OCI-LY1 (cell line): ENCODE measurements around the gene TBX15.

Source experiments
- H2AFZ ChIP-seq: fragments of 200-600 bp; sonication (generic), shearing (Covaris generic); 2 replicates; pipeline ENCODE4 v1.6.0; 2014; ENCODE audit warnings: antibody characterized with exemption, mild to moderate bottlenecking, low read length
- H3F3A ChIP-seq: fragments of 200-600 bp; sonication (generic), shearing (Covaris generic); 2 replicates; pipeline ENCODE4 v1.6.0; 2014; ENCODE audit warnings: mild to moderate bottlenecking, antibody characterized with exemption, low read length, moderate library complexity; ENCODE audit not compliant: insufficient read depth
- H3K27ac ChIP-seq: fragments of 200-600 bp; sonication (generic); 2 replicates; pipeline ENCODE4 v1.5.1; 2014; ENCODE audit warnings: low read length, mixed run types, mild to moderate bottlenecking, low read depth; ENCODE audit not compliant: poor library complexity, severe bottlenecking
- H3K27me3 ChIP-seq: fragments of 200-600 bp; sonication (generic); 2 replicates; pipeline ENCODE4 v1.6.0; 2014; ENCODE audit warnings: antibody characterized with exemption, mild to moderate bottlenecking, low read length, moderate library complexity; ENCODE audit not compliant: insufficient read depth
- H3K36me3 ChIP-seq: fragments of 200-600 bp; sonication (generic); 2 replicates; pipeline ENCODE4 v1.6.1; 2014; ENCODE audit warnings: mild to moderate bottlenecking, antibody characterized with exemption, low read length, moderate library complexity, mixed read lengths; ENCODE audit not compliant: insufficient read depth
- H3K4me1 ChIP-seq: fragments of 200-600 bp; sonication (generic); 2 replicates; pipeline ENCODE4 v1.5.1; 2014; ENCODE audit warnings: mild to moderate bottlenecking, low read length, moderate library complexity; ENCODE audit not compliant: insufficient read depth, severe bottlenecking
- H3K4me2 ChIP-seq: fragments of 200-600 bp; sonication (generic), shearing (Covaris generic); 2 replicates; pipeline ENCODE4 v1.6.1; 2014; ENCODE audit warnings: low read length
- H3K4me3 ChIP-seq: fragments of 200-600 bp; sonication (generic); 2 replicates; pipeline ENCODE4 v1.5.1; 2014; ENCODE audit warnings: low read length, low read depth, mild to moderate bottlenecking, mixed read lengths; ENCODE audit not compliant: poor library complexity, severe bottlenecking
- H3K79me2 ChIP-seq: fragments of 200-600 bp; shearing (Covaris generic); 2 replicates; pipeline ENCODE4 v1.6.1; 2016; ENCODE audit warnings: mixed run types, low read length, mixed read lengths; ENCODE audit not compliant: insufficient read depth
- H3K9ac ChIP-seq: fragments of 200-600 bp; sonication (generic), shearing (Covaris generic); 2 replicates; pipeline ENCODE4 v1.6.1; 2014; ENCODE audit warnings: mild to moderate bottlenecking, low read length, mixed read lengths
- H3K9me2 ChIP-seq: fragments of 200-600 bp; sonication (generic), shearing (Covaris generic); 2 replicates; pipeline ENCODE4 v1.6.1; 2014; ENCODE audit warnings: low read depth, mild to moderate bottlenecking, low read length, mixed read lengths
- H3K9me3 ChIP-seq: fragments of 200-600 bp; shearing (Covaris generic); 2 replicates; pipeline ENCODE4 v1.6.1; 2014; ENCODE audit warnings: low read length, mixed read lengths
- H4K20me1 ChIP-seq: fragments of 200-600 bp; sonication (generic), shearing (Covaris generic); 2 replicates; pipeline ENCODE4 v1.6.0; 2016; ENCODE audit warnings: mild to moderate bottlenecking, low read length; ENCODE audit not compliant: insufficient read depth
- CTCF ChIP-seq: fragments of 200-600 bp; sonication (generic), shearing (Covaris generic); IDR thresholded peaks from 2 replicates; pipeline ENCODE4 v1.5.1; 2017; ENCODE audit warnings: mild to moderate bottlenecking, antibody characterized with exemption, low read length, moderate library complexity, mixed read lengths
- EZH2 ChIP-seq: fragments of 200-600 bp; sonication (generic), shearing (Covaris generic); IDR thresholded peaks from 2 replicates; pipeline ENCODE4 v1.8.0; 2017; ENCODE audit warnings: borderline replicate concordance, mixed run types, mild to moderate bottlenecking, antibody characterized with exemption, low read length, moderate library complexity, mixed read lengths

TBX15 gene

GRCh38 chr1:118997225-118997624 lies 9.1 kb upstream of the TBX15 start:
- TF ChIP-seq CTCF (no peak), EZH2 (no peak)
- Histone ChIP-seq H3K4me1 (no peaks in the 10 kb centered on the region), H3K36me3 (no peaks in the 10 kb centered on the region), H3K4me2 (no peak overlapping the region), H3K27me3 (no peaks in the 10 kb centered on the region; the same call in 1 of the 2 replicates), H3K4me3 (no peak overlapping the region), H3K9me2 (no peaks in the 10 kb centered on the region), H3K79me2 (no peaks in the 10 kb centered on the region), H3K9me3 (no peaks in the 10 kb centered on the region), H4K20me1 (no peaks in the 10 kb centered on the region), H3K27ac (no peak overlapping the region), H3K9ac (no peak overlapping the region), H3F3A (no peaks in the 10 kb centered on the region), H2AFZ (no peak overlapping the region)

- H3K27me3 ChIP-seq, result no peaks in the 10 kb centered on the region; the same call in 1 of the 2 replicates
- H3K36me3 ChIP-seq, result no peaks in the 10 kb centered on the region
- no peak overlapping the region for H3K27ac ChIP-seq
- H3F3A ChIP-seq, result no peaks in the 10 kb centered on the region
- H3K4me1 ChIP-seq, result no peaks in the 10 kb centered on the region
- H4K20me1 ChIP-seq, result no peaks in the 10 kb centered on the region
- H3K9me3 ChIP-seq, result no peaks in the 10 kb centered on the region
- H3K4me2 ChIP-seq, result no peak overlapping the region
- H3K79me2 ChIP-seq, result no peaks in the 10 kb centered on the region
- no peak for TF ChIP-seq CTCF
- no peak for TF ChIP-seq EZH2
- H3K9ac ChIP-seq, result no peak overlapping the region
- H3K9me2 ChIP-seq, result no peaks in the 10 kb centered on the region
- H2AFZ ChIP-seq, result no peak overlapping the region
- H3K4me3 ChIP-seq, result no peak overlapping the region
Measured at GRCh38 chr1:118995312-118996016, 7.3 kb upstream of the TBX15 start.

DNA sequence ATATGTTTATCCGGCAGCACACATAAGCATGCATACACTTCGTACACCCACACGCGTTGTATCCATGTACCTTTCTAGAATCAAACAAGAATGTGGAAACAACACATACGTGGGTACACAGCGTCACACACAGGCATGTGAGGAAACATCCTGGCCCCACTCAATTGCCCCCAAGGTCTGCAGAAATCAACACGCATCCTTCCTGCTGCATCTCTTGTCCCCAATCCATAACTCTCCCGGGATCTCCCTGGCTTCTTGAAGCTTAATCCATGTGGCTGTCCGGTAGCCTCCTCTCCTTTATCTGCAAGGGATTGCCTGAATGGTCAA lies 5.5 kb upstream of the TBX15 start:
- Histone ChIP-seq H3K9ac (no peak overlapping the region), H3K4me3 (no peak overlapping the region), H4K20me1 (no peaks in the 10 kb centered on the region), H3K27me3 (no peaks in the 10 kb centered on the region; the same call in 1 of the 2 replicates), H3F3A (no peaks in the 10 kb centered on the region), H3K27ac (no peak overlapping the region), H2AFZ (no peak overlapping the region), H3K9me3 (no peaks in the 10 kb centered on the region), H3K79me2 (no peaks in the 10 kb centered on the region), H3K36me3 (no peaks in the 10 kb centered on the region), H3K4me1 (no peaks in the 10 kb centered on the region), H3K9me2 (no peaks in the 10 kb centered on the region), H3K4me2 (no peak overlapping the region)
- TF ChIP-seq EZH2 (no peak), CTCF (peak; percentile 16; the same call in 1 of the 2 replicates)
